GM19397 (cell line): ENCODE results near the gene PELI2.

ENCODE experiments used
- ATAC-seq: cut with Tn5 transposase; IDR thresholded peaks from one replicate; pipeline ENCODE4 v1.9.1; 2021; ENCODE audit warnings: mild to moderate bottlenecking, moderate library complexity; ENCODE audit not compliant: unreplicated experiment

The PELI2 gene

DNA sequence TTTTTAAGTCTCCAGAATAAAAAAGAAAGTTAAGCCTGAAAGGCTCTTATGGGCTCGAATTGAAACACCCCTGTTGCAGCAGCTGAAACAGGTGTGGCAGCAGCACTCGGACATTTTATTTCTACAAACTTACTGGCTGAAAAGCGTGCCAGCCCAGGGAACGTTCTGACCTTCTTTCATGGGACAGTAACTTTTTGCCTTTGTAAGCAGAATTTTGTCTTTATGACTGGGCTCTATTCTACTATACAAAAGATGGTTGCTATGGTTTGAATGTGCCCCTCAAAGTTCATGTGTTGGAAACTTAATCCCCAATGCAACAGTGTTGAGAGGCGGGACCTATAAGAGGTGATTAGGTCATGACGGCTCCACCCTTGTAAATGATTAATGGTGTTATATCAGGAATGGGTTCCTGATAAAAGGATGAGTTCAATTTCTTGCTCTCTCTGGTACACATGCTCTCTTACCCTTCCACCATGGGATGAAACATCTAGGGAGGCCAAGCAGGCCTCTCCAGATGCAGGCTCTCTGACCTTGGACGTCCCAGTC is 52.7 kb downstream of the PELI2 start:
- ATAC-seq, result no peak

DNA sequence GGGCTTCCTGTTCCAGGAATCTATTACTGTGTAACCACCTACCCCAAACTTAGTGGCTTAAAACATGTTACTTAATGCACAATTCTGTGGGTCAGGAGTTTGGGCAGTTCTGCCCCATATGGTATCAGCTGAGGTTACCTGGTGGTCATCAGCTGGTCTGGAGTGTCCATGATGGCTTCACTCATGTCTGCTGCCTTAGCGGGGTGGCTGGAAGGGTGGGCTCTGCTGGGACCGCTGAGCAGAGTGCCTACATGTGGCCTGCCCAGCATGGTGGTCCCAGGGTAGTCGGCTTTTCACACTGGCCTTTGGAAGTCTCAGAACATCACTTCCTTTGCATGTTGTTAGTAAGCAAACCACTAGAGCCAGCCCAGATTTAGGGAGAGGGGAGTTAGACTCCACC is 53.9 kb downstream of the PELI2 start:
- ATAC-seq, result no peak

DNA sequence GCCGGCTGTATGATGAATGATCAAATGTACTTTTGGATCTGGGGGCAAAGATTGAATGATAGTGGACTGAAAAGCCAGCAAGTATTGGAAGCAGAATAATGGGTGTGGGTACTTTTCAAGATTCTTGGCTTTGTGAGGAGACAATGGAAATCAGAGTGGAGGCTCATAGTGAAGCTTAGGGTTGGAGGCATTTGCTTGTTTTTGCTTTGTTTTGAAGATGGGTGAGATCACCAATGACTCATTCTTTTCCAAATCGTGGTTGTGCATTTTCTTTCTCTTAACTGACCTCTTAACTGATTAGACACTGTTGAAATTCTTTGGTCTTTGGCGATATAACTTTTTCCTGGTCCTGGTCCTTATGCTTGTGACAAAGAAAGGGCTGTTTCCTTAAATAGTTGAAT is 54.4 kb downstream of the PELI2 start:
- ATAC-seq, result no peak

DNA sequence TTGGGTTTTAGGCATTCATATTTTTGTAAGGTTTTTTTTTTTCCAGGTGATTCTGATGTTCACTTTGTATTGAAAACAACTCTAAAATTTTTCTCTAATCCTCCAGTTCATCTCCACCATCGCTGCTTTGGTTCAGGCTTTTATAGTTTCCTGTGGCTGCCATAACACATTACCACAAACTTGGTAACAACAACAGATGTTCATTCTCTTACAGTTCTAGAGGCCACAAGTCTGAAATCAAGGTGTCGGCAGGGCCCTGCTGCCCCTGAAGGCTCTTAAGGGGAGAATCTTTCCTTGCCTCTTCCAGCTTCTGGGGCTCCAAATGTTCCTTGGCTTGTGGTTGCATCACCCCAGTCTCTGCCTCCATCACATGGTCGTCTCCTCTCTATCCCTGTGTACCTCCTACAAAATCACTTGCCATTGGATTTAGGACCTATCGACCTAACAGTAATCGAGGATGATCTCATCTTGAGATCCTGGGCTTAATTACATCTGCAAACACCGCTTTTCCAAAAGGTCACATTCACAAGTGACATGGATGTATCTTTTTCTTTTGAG is 55.2 kb downstream of the PELI2 start:
- no peak for ATAC-seq

DNA sequence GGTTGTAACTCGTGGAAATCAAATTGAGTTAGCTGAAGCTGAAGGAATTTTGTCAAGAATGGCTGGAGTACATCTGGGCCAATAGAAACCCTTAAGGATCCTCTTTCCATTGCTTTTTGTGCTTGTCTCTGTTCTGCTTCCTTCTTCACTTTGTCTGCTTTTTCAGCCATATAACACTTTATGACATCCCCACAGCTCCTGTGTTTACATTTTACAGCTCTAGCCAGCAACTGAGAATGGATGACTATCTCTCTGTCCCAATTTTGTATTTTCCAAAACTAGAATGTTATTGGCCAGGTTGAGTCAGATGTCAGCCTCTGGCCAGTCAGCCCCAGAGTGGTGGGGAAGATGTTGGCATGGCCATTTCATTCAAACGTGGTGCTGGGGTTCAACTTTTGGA is 57.6 kb downstream of the PELI2 start:
- ATAC-seq, result no peak

DNA sequence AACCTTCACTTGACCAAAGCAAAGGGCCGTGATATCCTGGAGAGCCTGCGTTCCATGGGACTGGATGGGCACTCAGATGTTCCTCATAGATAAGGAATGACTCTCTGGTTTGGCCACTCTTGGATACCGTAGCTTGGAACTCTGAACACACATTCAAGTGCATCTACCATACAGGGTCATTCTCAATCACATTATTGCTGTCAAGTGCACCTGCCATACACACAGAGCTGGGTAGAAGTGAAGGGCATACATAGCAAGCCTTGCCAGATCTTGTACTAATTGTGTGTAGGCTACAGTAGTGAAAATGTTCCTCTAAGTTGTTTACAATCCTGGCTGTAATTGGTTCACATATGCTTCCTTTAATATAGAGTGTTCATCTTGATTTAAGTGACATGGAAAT is 58.3 kb downstream of the PELI2 start:
- no peak for ATAC-seq

DNA sequence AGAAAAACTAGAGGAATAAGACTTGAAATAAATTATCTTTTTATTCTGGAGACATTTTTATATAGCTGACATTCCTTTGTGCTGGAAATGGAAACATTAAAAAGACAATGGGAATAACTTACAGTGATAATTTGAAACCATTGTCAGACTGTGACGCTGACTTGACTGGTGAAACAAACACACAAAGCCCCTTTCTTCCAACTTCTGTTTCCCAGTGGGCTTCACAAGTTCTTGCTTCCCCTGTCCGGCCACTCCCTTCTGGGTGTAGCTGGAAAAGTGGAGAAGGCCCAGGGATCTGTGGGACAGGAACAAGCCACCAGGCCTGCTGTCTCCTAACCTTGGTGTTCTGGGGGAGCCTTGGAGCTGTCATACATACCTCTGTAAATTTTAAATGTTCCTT is 58.8 kb downstream of the PELI2 start:
- ATAC-seq, result no peak

DNA sequence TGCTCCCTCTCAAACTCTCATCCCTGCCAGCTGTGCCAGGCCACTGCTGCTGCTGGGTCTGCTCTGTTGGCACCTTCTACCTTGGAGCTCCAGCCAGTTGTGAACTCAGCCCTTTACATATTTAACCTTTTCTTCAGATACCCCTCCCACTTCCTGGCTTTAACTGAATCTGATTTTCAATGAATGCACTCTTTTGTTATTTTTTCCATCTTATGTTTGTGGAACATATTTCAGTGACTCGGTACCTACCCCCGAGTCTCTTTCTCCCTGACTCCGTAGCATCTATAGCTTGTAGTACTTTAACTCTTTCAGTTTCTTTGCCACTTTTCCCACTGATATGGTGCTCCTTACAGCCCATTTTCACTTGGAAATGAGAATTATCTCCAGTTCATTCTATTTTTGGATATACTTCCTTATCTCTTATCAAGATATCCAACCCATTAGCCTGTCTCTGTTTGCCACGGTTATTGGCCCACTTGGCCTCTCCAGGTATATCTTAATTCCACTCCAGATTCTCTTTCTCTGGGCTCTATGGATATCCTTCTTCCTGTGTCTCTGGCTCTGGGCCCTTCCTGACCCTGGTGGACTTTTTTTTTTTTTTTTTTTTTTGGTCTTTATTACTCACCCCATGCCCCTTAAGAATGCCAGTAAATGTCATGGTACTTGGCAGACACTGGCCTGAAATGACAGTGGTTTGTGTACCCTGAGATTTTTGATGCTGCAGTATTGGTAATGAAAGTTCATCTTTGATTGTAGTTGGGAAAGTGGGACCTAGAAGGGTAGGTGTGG is 62.7 kb downstream of the PELI2 start:
- ATAC-seq, result no peak

DNA sequence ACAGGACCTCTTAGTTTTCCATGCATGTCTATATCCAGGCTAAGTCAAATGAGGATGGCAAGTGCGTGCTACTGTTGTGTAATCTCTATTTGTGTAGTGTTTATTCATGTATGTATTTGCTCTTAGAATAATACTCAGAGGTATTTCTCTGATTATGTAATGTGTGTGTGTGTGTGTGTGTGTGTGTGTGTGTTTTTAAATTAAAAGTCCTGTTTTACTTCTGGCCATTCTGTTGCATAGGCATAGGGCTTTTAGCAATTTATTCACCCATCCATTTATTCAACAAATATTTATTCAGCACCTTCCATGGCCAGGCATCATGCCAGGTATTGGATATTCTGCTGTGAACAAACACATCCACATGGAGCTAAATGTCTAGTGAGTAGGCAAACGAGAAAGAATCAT is 63.5 kb downstream of the PELI2 start:
- ATAC-seq, result no peak

DNA sequence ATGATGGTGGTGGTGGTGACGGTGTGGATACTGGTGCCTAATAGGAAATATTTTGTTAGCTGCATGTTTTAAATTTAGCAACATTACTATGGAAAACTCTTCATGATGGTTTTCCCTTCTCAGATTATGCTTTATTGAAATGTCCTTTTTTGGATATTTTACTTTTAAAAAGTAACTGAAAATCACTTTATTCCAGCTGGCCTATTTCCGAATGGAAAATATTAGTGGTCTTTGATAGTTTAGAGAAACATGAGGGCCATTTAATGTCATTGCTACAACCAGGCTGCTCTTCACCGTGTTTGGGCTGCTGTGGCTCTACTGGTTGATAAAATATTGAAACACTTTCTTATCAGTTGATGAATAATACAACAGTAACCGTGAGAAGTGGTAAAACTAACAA is 64.2 kb downstream of the PELI2 start:
- no peak for ATAC-seq

DNA sequence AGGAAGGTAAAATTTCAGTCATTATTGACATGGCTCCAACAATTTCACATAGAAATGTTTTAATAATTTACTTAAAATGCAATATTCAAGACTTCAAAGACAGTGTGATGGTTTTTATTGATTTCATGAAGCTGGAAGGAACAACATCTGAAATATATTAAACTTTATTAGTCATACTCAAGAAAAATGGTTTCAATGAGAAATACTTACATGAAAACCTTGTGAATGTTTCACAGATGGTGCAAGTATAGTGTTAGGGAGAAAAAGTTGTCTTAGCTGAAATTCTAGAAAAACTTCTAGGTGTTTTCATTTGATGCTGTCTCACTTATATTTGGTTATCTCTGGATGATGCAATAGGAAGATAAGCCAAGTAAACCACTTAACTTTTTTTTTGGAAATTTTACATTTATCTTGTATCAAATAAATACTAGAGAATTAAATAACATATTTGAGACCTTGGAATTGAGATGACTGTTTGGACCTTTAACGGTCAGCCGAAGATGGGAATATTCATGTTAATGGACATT is 65.5 kb downstream of the PELI2 start:
- no peak for ATAC-seq

DNA sequence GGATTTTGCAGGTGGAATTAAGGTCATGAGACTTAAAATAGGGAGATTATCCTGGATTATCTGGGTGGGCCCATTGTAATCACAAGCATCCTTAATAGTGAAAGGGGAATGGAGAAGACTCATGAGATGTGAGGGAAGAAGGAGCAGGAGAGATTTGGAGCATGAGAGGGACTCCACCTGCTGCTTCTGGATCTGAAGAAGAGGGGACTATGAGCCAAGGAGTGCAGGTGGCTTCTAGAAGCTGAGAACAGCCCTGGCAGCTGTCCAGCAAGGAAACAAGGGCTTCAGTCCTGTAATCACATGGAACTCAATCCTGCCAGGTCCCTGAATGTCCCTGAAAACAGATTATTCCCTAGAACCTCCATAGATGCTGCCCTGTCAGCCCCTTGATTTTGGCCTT is 67.8 kb downstream of the PELI2 start:
- no peak for ATAC-seq

DNA sequence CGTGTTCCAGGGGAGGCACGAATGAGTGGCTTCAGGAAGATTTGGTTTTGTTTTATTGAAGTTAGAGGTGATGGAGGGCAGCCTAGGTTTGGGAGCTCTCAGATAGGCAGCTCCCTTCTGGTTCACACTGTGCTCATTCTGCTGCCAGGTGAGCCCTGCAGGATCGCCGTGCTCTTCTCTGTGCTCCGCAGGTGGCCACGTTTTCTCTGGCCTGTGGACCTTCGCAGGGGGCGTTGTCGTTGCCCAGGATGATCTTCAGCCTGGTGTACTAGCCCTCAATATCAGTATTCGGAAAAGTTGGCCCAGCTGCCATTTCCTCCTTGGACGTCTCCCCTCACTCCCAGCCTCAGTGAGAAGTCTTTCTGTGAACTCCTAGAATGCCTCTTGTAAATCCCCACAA is 69.5 kb downstream of the PELI2 start:
- ATAC-seq, result no peak

DNA sequence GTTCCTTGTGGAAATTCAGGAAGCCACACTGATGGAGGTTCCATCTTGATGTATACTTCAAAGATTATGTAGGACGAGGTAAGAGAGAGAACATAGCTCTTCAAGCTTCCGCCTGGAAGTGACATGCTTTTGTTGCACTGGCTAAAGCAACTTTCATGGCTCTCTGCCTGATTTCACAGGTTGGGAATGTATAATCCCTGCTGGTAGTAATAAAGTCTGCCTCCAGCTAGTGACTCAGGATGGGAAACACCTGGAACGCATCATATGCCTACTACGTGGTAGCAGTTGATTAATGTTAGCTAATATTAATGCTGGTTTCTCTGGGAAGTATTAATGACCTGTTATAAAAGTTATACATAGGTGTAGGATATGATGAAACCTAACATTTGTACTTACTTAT is 71.1 kb downstream of the PELI2 start:
- no peak for ATAC-seq

DNA sequence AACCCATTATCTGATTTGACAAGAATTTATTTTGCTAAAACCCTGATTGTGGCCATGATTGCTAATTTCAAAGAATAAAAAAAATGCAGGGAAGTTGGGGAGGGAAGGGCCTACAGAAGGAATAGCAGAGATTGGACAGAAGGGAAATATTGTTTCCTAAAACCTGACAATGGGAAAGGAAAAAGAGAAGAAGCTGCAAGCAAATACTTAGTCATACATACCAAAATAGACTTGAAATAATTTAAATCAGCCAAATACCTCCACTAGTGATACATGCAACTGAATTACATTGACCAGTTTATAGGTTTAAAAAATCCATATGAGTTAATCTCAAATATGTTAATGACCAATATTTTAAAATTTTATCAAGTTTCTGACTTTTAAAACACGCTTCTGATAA is 75.1 kb downstream of the PELI2 start:
- no peak for ATAC-seq

DNA sequence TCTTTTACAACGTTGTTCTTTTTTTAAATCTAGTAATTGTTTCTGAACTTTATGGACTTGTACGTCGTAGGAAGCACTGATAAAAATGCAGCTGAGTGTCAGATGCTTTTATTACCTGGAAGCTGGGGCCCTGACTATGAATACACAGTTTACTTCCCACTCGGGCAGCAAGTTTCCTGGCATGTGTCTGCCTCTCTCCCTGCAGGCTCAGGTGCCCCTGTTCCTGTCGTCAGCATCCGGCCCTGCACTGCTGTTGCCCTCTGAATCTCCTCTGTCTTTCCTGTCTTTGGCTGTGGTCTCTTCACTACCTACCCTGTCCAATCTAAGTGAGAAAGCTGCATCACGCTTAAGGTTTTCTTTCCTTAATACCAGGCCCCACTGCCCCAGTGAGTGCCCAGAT is 75.8 kb downstream of the PELI2 start:
- no peak for ATAC-seq

DNA sequence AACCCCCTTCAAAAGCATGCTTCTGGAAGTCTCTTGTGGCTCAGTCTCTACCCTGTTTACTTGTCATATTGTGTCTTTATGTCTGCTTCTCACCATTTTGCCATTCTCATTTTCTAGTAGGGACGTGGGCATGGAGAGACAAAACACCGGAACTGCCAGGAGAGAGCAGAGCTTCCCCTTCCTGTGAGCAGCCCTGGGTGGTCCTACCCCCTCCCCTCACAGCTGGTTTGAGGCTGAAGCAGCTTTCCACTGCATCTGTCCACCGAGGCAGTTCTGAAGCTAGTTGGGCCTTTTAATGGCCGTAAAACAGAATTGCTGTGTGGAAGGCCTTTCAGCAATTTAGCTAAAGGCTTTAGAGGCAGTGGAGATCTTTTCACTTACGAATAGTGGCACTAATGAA is 77.0 kb downstream of the PELI2 start:
- no peak for ATAC-seq

DNA sequence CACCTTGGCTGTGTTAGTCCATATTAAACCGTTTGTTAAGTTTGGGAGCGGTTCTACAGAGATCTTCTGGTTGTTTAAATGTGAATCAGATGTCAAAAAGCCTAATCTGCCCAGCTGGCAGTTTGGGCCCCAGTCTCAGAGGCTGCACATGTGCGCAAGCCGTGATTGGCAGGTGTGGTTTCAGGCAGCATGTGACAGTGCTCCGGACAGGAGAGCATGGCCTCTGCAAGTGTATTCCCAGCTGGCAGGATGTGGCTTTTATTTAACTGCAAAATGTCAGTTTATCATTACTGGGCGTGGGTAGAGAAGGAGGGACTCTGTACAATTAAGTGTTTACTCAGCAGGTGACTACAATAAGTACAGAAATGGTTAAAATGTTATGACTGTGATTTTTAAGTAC is 77.5 kb downstream of the PELI2 start:
- peak; percentile 74 for ATAC-seq

DNA sequence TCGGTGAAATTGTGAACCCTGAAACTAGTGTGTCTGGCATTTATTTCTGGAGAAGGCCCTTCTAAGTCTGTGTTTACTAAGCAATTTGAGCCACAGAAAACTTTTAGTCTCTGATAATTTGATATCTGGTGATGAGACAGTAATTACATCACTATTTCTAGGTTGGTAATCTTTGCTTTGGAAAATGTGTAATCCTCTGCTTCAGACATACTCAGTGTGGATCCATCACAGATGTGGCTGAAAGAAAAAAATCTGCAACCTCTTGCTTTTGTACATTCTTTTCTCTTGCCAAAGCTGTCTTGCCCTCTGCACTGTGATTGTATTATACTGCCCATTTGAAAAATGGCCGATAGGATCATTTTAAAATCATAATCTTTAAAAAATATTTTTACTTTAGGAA is 78.1 kb downstream of the PELI2 start:
- ATAC-seq, result no peak

DNA sequence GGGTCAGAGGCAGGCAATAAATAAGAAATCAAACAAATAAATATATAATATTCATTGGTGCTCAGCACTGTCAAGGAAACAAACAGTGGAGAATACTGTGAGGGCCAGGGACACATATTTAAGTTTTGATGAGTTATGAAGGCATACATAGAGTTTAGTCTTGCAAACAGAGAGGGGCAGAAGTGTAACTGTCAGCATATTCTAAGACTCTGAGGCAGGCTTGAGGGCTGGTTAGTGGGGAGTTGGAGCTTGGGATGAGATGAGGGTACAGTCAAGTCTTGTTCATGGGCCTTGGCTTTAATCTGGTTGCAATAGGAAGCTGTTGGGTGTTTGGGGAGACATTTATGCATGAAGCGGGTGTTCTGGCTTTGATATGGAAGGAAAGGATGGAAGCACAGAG is 78.9 kb downstream of the PELI2 start:
- no peak for ATAC-seq

DNA sequence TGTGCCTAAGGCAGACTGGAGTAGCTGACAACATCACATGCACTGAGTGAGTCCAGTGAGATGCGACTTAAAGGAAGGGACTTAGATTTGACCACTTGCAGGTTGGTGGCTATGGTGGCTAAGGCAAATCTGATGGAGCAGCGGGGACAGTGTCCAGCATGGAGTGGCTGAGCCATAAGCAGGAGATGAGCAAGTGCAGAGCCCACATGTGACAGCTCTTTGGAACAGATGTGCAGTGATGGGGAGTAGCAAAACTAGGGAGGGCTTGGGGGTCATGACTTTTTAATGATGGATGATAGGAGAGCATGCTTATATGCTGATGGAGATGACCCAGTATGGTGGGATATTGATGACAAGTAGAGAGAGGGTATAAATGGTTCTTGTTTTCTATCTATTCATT is 80.2 kb downstream of the PELI2 start:
- ATAC-seq, result no peak
